ENCODE data around the gene EBF3. TPM values are rescaled to one million over a fixed set of nuclear protein-coding genes. Genes with fewer than 3 reads are reported as not detected.

EBF3 gene
- total and polyA plus RNA-seq, 2 experiments from 2014 or later, result 0.27 to 0.49 TPM

- TF ChIP-seq ZNF462 (CRISPR knock-in tag; IDR thresholded peaks at IDR 0.05) (no peak), EZH2 (IDR thresholded peaks at IDR 0.05; ENCODE audit: low read depth, unreplicated experiment) (peak; percentile 88), CTCF (conservative IDR thresholded peaks at IDR 0.05; ENCODE audit: low read depth in 2 of 2) (peak in 1 of 2 experiments; percentile 15; a peak in 1 of 4 replicates), POLR2AphosphoS5 (IDR thresholded peaks at IDR 0.05; ENCODE audit: low read depth) (no peak)
These were observed 8.3 kb upstream of the EBF3 start (continued) for GRCh38 chr10:129972145-129972965.

- H3K79me2 ChIP-seq (replicated peaks; ENCODE audit: insufficient read depth), result no peaks in the 10 kb centered on the region
- peak in 1 of 2 experiments; percentile 65; a peak in 2 of 4 replicates for TF ChIP-seq CTCF (conservative IDR thresholded peaks at IDR 0.05; ENCODE audit: low read depth in 2 of 2)
- TF ChIP-seq, protein P1, sequence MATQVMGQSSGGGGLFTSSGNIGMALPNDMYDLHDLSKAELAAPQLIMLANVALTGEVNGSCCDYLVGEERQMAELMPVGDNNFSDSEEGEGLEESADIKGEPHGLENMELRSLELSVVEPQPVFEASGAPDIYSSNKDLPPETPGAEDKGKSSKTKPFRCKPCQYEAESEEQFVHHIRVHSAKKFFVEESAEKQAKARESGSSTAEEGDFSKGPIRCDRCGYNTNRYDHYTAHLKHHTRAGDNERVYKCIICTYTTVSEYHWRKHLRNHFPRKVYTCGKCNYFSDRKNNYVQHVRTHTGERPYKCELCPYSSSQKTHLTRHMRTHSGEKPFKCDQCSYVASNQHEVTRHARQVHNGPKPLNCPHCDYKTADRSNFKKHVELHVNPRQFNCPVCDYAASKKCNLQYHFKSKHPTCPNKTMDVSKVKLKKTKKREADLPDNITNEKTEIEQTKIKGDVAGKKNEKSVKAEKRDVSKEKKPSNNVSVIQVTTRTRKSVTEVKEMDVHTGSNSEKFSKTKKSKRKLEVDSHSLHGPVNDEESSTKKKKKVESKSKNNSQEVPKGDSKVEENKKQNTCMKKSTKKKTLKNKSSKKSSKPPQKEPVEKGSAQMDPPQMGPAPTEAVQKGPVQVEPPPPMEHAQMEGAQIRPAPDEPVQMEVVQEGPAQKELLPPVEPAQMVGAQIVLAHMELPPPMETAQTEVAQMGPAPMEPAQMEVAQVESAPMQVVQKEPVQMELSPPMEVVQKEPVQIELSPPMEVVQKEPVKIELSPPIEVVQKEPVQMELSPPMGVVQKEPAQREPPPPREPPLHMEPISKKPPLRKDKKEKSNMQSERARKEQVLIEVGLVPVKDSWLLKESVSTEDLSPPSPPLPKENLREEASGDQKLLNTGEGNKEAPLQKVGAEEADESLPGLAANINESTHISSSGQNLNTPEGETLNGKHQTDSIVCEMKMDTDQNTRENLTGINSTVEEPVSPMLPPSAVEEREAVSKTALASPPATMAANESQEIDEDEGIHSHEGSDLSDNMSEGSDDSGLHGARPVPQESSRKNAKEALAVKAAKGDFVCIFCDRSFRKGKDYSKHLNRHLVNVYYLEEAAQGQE (IDR thresholded peaks at IDR 0.05; ENCODE audit: unreplicated experiment), result no peak
- TF ChIP-seq EZH2 (IDR thresholded peaks at IDR 0.05; ENCODE audit: low read depth, unreplicated experiment), result peak; percentile 92
- TF ChIP-seq EZH2phosphoT487 (IDR thresholded peaks at IDR 0.05; ENCODE audit: unreplicated experiment), result no peak
- H3K27me3 ChIP-seq (ENCODE audit: insufficient read depth), result peaks cover 89% of the 10 kb centered on the region
- peaks cover 21% of the 10 kb centered on the region for H3F3A ChIP-seq (replicated peaks; ENCODE audit: low read depth)
- Mint-ChIP-seq H3K9me3 (no peaks in the 10 kb centered on the region; the same call in 2 of the 3 replicates), H3K36me3 (ENCODE audit: low read depth) (no peaks in the 10 kb centered on the region), H3K27me3 (ENCODE audit: insufficient read depth, low read depth, poor library complexity) (peaks cover 76% of the 10 kb centered on the region), H3K27ac (no peak overlapping the region), H3K4me1 (peaks cover 25% of the 10 kb centered on the region), H3K4me3 (peak overlapping the region; percentile 66)
- H3K9me2 ChIP-seq (ENCODE audit: insufficient read depth), result no peaks in the 10 kb centered on the region
- no peak overlapping the region for H3K27ac ChIP-seq (ENCODE audit: low read depth)
- peak overlapping the region; percentile 60 for H3K4me3 ChIP-seq
- H4K20me1 ChIP-seq (replicated peaks; ENCODE audit: insufficient read depth), result peaks cover 15% of the 10 kb centered on the region
- ATAC-seq, result peak; percentile 32
- no peak overlapping the region for H2AFZ ChIP-seq
- peak overlapping the region; percentile 86 for H3K4me2 ChIP-seq
- no peaks in the 10 kb centered on the region for H3K36me3 ChIP-seq (ENCODE audit: insufficient read depth)
- DNase-seq (ENCODE audit: low spot score), result peak; percentile 85
- H3K4me1 ChIP-seq (ENCODE audit: insufficient read depth), result peaks cover 33% of the 10 kb centered on the region
These were observed 7.5 kb upstream of the EBF3 start for GRCh38 chr10:129971381-129972144.
